Activated CD4-positive, alpha-beta memory T cell treated with anti-CD3 and anti-CD28 coated beads for 36 hours (primary cell): Measurements from ENCODE around the gene CISTR. TPM values are rescaled to one million over a fixed set of nuclear protein-coding genes. Genes with fewer than 3 reads are reported as not detected.
"Not testable (repeated sequence)": the region's sequence is repeated elsewhere in the genome, so short reads cannot be mapped to it uniquely, and the experiment has no call there.

Experiments used
- CTCF ChIA-PET: fragments of 350-600 bp; sonication (Branson Sonifier 250); formaldehyde crosslinking; loops from one replicate; lab custom pipeline; 2021; ENCODE audit warnings: antibody characterized with exemption, inconsistent platforms; lab: Charles Lee
- POLR2A ChIA-PET: fragments of 350-600 bp; sonication (Branson Sonifier 250); formaldehyde crosslinking; loops from one replicate; lab custom pipeline; 2021; ENCODE audit warnings: antibody characterized with exemption; lab: Charles Lee
- DNase-seq: peaks from one replicate; pipeline ENCODE4 v3.0.0-alpha.2; 2020
- H3K27ac Mint-ChIP-seq: one replicate; pipeline ENCODE4 v1.8.0; 2021; ENCODE audit warnings: mixed read lengths
- H3K27me3 Mint-ChIP-seq: one replicate; pipeline ENCODE4 v1.8.0; 2021; ENCODE audit warnings: mixed read lengths
- H3K36me3 Mint-ChIP-seq: one replicate; pipeline ENCODE4 v1.8.0; 2021; ENCODE audit warnings: mixed read lengths
- H3K4me1 Mint-ChIP-seq: one replicate; pipeline ENCODE4 v1.8.0; 2021; ENCODE audit warnings: low read depth, mixed read lengths
- H3K4me3 Mint-ChIP-seq: one replicate; pipeline ENCODE4 v1.8.0; 2021; ENCODE audit warnings: mild to moderate bottlenecking, mixed read lengths
- H3K9me3 Mint-ChIP-seq: one replicate; pipeline ENCODE4 v1.8.0; 2021; ENCODE audit warnings: mixed read lengths
- intact Hi-C: fragments of 100-400 bp; cut with micrococcal nuclease; formaldehyde crosslinking; loops from one replicate; pipeline ENCODE4 v1.15.1; 2023
- total RNA-seq, 2 experiments: library from RNA; stranded (reverse); gene quantifications; one replicate each; pipeline ENCODE4 v1.2.3, GENCODE V29; 2021

The CISTR gene
- total RNA-seq, 2 experiments from 2014 or later, result not detected

- no peaks in the 10 kb centered on the region for H3K9me3 Mint-ChIP-seq
- H3K36me3 Mint-ChIP-seq, result no peaks in the 10 kb centered on the region
- no peak for DNase-seq
- intact Hi-C loops, result no loop called here
- H3K4me1 Mint-ChIP-seq, result no peaks in the 10 kb centered on the region
- H3K27me3 Mint-ChIP-seq, result peaks cover 27% of the 10 kb centered on the region
- H3K27ac Mint-ChIP-seq, result no peak overlapping the region
- H3K4me3 Mint-ChIP-seq, result no peak overlapping the region
- ChIA-PET CTCF (interaction anchor here (0.9 kb wide), 1 partner anchor 8 kb away, joined by 3 read pairs; no protein-coding TSS in a partner anchor), POLR2A (no interaction called here)
Measured at GRCh38 chr12:53780323-53780722, 28.5 kb upstream of the CISTR start.

- DNase-seq, POLR2A ChIA-PET, H3K9me3 Mint-ChIP-seq, H3K27ac Mint-ChIP-seq, H3K36me3 Mint-ChIP-seq, H3K4me3 Mint-ChIP-seq, H3K4me1 Mint-ChIP-seq, intact Hi-C loops: not testable (repeated sequence)
- peaks cover 28% of the 10 kb centered on the region for H3K27me3 Mint-ChIP-seq
- CTCF ChIA-PET, result interaction anchor here (0.7 to 0.9 kb wide), 3 partner anchors 8 to 22 kb away, joined by 3 read pairs; no protein-coding TSS in a partner anchor
Measured at GRCh38 chr12:53779679-53780078, 27.9 kb upstream of the CISTR start.

DNA sequence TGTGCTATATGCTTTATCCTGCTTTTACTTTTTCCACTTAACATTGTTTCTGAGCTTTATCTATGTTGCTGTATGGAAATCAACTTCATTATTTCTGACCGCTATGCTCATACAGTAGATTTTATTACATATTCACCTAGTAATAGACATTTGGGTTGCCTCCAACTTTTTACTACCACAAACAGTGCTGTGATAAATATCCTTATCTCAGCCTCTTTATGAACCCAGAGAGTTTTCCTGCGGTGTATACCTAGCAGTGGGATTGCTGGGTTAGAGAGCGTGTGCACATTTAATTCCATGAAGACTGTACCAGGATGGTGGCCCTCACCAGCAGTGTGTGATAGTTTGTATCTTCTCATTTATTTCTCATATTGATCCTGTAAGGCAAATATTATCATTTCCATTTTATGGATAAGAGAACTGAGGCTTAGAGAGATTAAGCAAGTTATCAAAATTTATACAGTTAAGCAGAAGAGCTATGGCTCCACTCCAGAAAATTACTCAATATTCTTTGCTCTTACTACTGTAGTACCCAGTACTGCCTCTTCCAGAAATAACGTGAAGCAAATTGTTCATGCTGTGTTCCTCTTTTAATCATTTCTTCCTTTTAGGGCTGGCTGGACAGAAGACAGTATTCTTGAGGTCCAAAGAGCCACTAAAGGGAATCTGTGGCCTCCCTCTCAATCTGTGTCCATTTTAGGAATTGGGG, 26.3 kb upstream of the CISTR start:
- DNase-seq, result no peak
- H3K4me3 Mint-ChIP-seq, result no peak overlapping the region
- intact Hi-C loops, result no loop called here
- no peak overlapping the region for H3K27ac Mint-ChIP-seq
- H3K9me3 Mint-ChIP-seq, result no peaks in the 10 kb centered on the region
- ChIA-PET CTCF (no interaction called here), POLR2A (no interaction called here)
- H3K4me1 Mint-ChIP-seq, result no peaks in the 10 kb centered on the region
- H3K27me3 Mint-ChIP-seq, result peaks cover 28% of the 10 kb centered on the region
- no peaks in the 10 kb centered on the region for H3K36me3 Mint-ChIP-seq

DNA sequence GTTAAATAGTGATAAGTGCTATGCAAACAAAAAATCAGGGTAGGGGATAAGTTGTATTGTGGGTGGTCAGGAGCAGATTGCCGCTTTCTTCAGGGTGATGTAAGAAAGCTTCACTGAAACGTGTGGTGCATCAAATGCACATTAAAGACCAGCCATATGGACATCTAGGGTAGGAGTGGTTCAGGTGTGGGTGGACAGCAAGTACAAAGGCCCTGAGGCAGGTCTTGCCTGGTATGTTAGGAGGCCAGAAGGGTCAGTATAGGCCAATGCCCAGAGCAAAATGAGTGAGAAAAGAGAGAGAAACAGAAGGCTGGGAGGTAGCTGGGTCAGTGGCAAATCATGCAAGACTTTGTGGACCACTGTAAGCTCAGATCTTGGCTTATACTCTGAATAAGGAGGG, 25.6 kb upstream of the CISTR start:
- peaks cover 24% of the 10 kb centered on the region for H3K27me3 Mint-ChIP-seq
- H3K36me3 Mint-ChIP-seq, result no peaks in the 10 kb centered on the region
- no peak overlapping the region for H3K4me3 Mint-ChIP-seq
- intact Hi-C loops, result no loop called here
- POLR2A ChIA-PET, result no interaction called here
- CTCF ChIA-PET, result interaction anchor here (1.1 kb wide), 1 partner anchor 33 kb away, joined by 3 read pairs; no protein-coding TSS in a partner anchor
- no peak overlapping the region for H3K27ac Mint-ChIP-seq
- DNase-seq, result no peak
- H3K9me3 Mint-ChIP-seq, result no peaks in the 10 kb centered on the region
- no peaks in the 10 kb centered on the region for H3K4me1 Mint-ChIP-seq

GRCh38 chr12:53776872-53777271, 25.1 kb upstream of the CISTR start:
- Mint-ChIP-seq H3K27ac (no peak overlapping the region), H3K4me3 (no peak overlapping the region), H3K4me1 (no peaks in the 10 kb centered on the region), H3K27me3 (peaks cover 22% of the 10 kb centered on the region), H3K36me3 (no peaks in the 10 kb centered on the region), H3K9me3 (no peaks in the 10 kb centered on the region)
- intact Hi-C loops, result no loop called here
- POLR2A ChIA-PET, result no interaction called here
- no peak for DNase-seq
- CTCF ChIA-PET, result interaction anchor here (1.1 kb wide), 1 partner anchor 32 kb away, joined by 3 read pairs; no protein-coding TSS in a partner anchor

- Mint-ChIP-seq H3K27me3 (peaks cover 16% of the 10 kb centered on the region), H3K4me3 (no peak overlapping the region), H3K27ac (no peak overlapping the region), H3K4me1 (no peaks in the 10 kb centered on the region), H3K36me3 (no peaks in the 10 kb centered on the region), H3K9me3 (no peaks in the 10 kb centered on the region)
- no peak for DNase-seq
- POLR2A ChIA-PET, result no interaction called here
- intact Hi-C loops, result no loop called here
- CTCF ChIA-PET, result interaction anchor here (0.9 to 1.6 kb wide), 5 partner anchors 16 to 29 kb away, joined by 3 to 4 read pairs (median 3); no protein-coding TSS in a partner anchor
Measured at GRCh38 chr12:53775478-53776145, 23.8 kb upstream of the CISTR start.

DNA sequence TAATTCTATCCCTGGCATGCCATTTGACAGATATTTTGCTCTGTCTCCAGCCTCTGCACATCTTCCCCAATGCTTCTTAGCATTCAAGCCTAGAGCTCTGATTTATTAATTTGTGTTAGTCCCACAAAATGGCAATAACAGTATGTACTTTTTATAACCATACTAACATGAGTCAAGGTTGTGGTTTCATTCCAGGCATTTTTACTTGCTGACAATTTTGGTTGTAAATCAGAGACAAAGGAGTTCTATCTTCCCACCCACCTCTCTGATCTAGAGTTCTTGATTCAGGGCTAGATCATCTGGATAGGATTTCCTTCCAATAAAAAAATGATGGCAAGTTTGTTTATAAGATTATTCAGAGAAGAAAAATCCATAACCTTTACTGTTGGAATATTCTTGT, 18.5 kb upstream of the CISTR start:
- no peaks in the 10 kb centered on the region for H3K9me3 Mint-ChIP-seq
- no peak for DNase-seq
- no peaks in the 10 kb centered on the region for H3K36me3 Mint-ChIP-seq
- ChIA-PET POLR2A (no interaction called here), CTCF (no interaction called here)
- H3K27ac Mint-ChIP-seq, result no peak overlapping the region
- intact Hi-C loops, result no loop called here
- H3K4me3 Mint-ChIP-seq, result no peak overlapping the region
- peaks cover 34% of the 10 kb centered on the region for H3K27me3 Mint-ChIP-seq
- no peaks in the 10 kb centered on the region for H3K4me1 Mint-ChIP-seq

- no peaks in the 10 kb centered on the region for H3K4me1 Mint-ChIP-seq
- intact Hi-C loops, result no loop called here
- ChIA-PET POLR2A (no interaction called here), CTCF (interaction anchor here (1.2 to 1.5 kb wide), 3 partner anchors 12 to 23 kb away, joined by 4 to 7 read pairs (median 4); no protein-coding TSS in a partner anchor)
- no peaks in the 10 kb centered on the region for H3K36me3 Mint-ChIP-seq
- no peaks in the 10 kb centered on the region for H3K9me3 Mint-ChIP-seq
- no peak overlapping the region for H3K27ac Mint-ChIP-seq
- H3K27me3 Mint-ChIP-seq, result peaks cover 37% of the 10 kb centered on the region
- H3K4me3 Mint-ChIP-seq, result no peak overlapping the region
- DNase-seq, result no peak
Measured at GRCh38 chr12:53768976-53769375, 17.2 kb upstream of the CISTR start.

- H3K9me3 Mint-ChIP-seq, result no peaks in the 10 kb centered on the region
- peaks cover 49% of the 10 kb centered on the region for H3K27me3 Mint-ChIP-seq
- intact Hi-C loops, result no loop called here
- no peak for DNase-seq
- H3K27ac Mint-ChIP-seq, result no peak overlapping the region
- no peaks in the 10 kb centered on the region for H3K4me1 Mint-ChIP-seq
- H3K4me3 Mint-ChIP-seq, result no peak overlapping the region
- POLR2A ChIA-PET, result no interaction called here
- no peaks in the 10 kb centered on the region for H3K36me3 Mint-ChIP-seq
- CTCF ChIA-PET, result interaction anchor here (1.1 to 3.4 kb wide), 2 partner anchors 10 to 21 kb away, joined by 3 to 15 read pairs; no protein-coding TSS in a partner anchor
Measured at GRCh38 chr12:53766881-53767280, 15.1 kb upstream of the CISTR start.

- ChIA-PET CTCF (interaction anchor here (0.9 to 3.4 kb wide), 5 partner anchors 9 to 21 kb away, joined by 3 to 15 read pairs (median 3); no protein-coding TSS in a partner anchor), POLR2A (no interaction called here)
- intact Hi-C loops, result no loop called here
- Mint-ChIP-seq H3K36me3 (no peaks in the 10 kb centered on the region), H3K27ac (no peak overlapping the region), H3K27me3 (peaks cover 50% of the 10 kb centered on the region), H3K4me1 (no peaks in the 10 kb centered on the region), H3K9me3 (no peaks in the 10 kb centered on the region), H3K4me3 (no peak overlapping the region)
- no peak for DNase-seq
Measured at GRCh38 chr12:53765891-53766290, 14.1 kb upstream of the CISTR start.

- Mint-ChIP-seq H3K27me3 (peaks cover 56% of the 10 kb centered on the region), H3K27ac (no peak overlapping the region), H3K36me3 (no peaks in the 10 kb centered on the region), H3K4me1 (no peaks in the 10 kb centered on the region), H3K9me3 (no peaks in the 10 kb centered on the region), H3K4me3 (no peak overlapping the region)
- intact Hi-C loops, result no loop called here
- ChIA-PET CTCF (interaction anchor here (1.2 to 3.4 kb wide), 3 partner anchors 8 to 19 kb away, joined by 3 to 15 read pairs (median 3); no protein-coding TSS in a partner anchor), POLR2A (interaction anchor here (0.6 kb wide), 1 partner anchor 17 kb away, joined by 4 read pairs; no protein-coding TSS in a partner anchor)
- DNase-seq, result no peak
Measured at GRCh38 chr12:53764615-53765014, 12.8 kb upstream of the CISTR start.

- H3K9me3 Mint-ChIP-seq, H3K4me1 Mint-ChIP-seq, DNase-seq, intact Hi-C loops, H3K27ac Mint-ChIP-seq, H3K4me3 Mint-ChIP-seq, H3K36me3 Mint-ChIP-seq, POLR2A ChIA-PET: not testable (repeated sequence)
- H3K27me3 Mint-ChIP-seq, result peaks cover 67% of the 10 kb centered on the region
- CTCF ChIA-PET, result interaction anchor here (7.9 kb wide), 1 partner anchor 18 kb away, joined by 145 read pairs; no protein-coding TSS in a partner anchor
Measured at GRCh38 chr12:53762793-53763192, 11.0 kb upstream of the CISTR start.
